RWPE1 (cell line): ENCODE results near the gene FOXP1.

Experiments used
- CTCF ChIA-PET: fragments of 350-600 bp; sonication (Branson Sonifier 250); formaldehyde crosslinking; extraction: SDS; loops from one replicate; lab custom pipeline; 2021; lab: Yijun Ruan, JAX
- POLR2A ChIA-PET: fragments of 400-600 bp; formaldehyde crosslinking; extraction: SDS; loops from one replicate; lab custom pipeline; 2020; ENCODE audit warnings: antibody characterized with exemption; ENCODE audit not compliant: low non-redundant PET; lab: Yijun Ruan, JAX
- DNase-seq: peaks from one replicate; pipeline ENCODE4 v3.0.0; 2012; ENCODE audit warnings: low spot score
- H3K27ac ChIP-seq: fragments of 450-650 bp; 2 replicates; pipeline ENCODE4 v1.5.1; 2017
- TF ChIP-seq, protein P1 (sequence below): fragments of 450-650 bp; conservative IDR thresholded peaks from 2 replicates; pipeline ENCODE4 v1.5.1; 2017; ENCODE audit warnings: low read depth, mild to moderate bottlenecking

FOXP1 gene

DNA sequence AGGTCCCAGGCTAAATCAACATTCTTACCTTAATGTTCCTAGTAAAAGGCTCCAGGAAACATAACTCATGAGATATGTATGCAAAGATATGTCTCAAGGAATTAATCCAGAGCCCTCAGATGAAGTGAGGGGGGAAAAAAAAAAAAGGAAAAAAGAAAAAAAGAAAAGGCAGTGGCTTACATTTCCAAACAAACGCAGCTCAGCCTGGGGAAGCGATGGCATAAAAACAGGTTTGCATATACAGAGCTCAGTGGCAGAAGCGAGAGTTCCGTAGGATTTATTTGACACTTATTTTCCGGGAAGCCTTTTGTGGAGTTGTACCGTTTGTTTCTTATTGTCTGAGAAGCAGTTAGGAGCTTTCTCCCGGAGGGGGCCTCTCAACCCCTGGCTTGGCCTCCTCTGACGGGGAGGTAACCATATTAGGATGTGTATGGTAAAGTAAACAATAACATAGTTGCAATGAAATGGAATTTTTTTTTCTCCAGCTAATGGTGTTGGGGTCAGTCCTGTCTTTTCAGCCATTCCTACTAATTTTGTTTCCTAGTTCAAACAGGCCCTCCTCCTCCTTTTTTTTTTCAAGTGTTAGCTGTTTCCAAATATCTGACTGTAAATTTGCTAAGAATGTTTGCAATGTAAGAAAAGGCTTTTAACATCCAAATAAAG, 338.6 kb downstream of the FOXP1 start:
- no peak overlapping the region for H3K27ac ChIP-seq
- ChIA-PET CTCF (no interaction called here), POLR2A (no interaction called here)
- no peak for DNase-seq
- TF ChIP-seq, protein P1, sequence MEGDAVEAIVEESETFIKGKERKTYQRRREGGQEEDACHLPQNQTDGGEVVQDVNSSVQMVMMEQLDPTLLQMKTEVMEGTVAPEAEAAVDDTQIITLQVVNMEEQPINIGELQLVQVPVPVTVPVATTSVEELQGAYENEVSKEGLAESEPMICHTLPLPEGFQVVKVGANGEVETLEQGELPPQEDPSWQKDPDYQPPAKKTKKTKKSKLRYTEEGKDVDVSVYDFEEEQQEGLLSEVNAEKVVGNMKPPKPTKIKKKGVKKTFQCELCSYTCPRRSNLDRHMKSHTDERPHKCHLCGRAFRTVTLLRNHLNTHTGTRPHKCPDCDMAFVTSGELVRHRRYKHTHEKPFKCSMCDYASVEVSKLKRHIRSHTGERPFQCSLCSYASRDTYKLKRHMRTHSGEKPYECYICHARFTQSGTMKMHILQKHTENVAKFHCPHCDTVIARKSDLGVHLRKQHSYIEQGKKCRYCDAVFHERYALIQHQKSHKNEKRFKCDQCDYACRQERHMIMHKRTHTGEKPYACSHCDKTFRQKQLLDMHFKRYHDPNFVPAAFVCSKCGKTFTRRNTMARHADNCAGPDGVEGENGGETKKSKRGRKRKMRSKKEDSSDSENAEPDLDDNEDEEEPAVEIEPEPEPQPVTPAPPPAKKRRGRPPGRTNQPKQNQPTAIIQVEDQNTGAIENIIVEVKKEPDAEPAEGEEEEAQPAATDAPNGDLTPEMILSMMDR: no peak

- ChIA-PET POLR2A (no interaction called here), CTCF (no interaction called here)
- no peak for DNase-seq
- no peak overlapping the region for H3K27ac ChIP-seq
- TF ChIP-seq, protein P1: no peak
These were observed 339.2 kb downstream of the FOXP1 start for GRCh38 chr3:71244153-71244825.

DNA sequence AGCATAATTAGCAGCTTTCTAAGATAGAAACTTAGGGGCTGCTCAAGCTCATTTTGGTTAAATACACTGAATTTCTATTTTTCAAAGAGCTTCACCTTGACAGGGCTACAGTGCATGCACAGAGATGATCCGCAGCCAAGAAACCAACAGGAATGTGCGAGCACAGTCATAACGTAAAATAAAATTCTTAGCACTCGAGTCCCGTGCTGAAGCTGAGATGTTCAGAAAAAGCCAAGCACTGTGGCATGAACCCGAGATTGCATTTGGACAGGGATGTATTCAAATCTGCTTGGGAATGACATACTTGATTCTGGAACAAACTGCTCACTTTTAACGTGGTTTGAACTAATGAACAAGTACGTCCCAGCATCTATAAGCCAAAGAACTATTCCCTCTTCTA, 340.3 kb downstream of the FOXP1 start:
- ChIA-PET CTCF (interaction anchor here (0.6 kb wide), 1 partner anchor 77 kb away, joined by 3 read pairs; no protein-coding TSS in a partner anchor), POLR2A (no interaction called here)
- DNase-seq: no peak
- H3K27ac ChIP-seq: no peak overlapping the region
- TF ChIP-seq, protein P1: no peak

DNA sequence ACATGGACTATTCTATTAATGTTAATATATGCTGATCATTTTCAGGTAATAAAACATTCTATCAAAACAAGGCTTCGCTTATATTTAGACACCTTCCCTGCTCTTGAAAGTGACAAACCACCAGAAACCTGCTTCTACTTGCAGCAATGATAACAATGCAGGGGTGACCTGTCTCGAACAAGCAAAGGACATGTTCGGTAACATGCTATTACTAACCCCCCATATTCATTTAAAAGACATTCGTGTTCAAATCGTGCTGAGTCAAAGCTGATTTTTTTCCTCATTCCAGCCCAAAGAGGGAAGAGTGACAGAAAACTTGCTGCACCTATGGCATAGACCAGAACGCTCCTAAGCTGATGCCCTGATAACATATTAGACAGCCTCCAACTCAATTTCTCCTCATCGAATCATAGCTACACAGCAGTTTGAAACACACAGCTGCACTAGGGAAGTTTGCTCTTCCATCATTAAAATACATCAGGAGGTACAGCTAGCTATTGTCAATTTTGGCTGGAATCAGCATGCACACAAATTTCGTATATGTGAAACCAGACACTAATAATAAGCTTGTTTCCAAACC, 341.5 kb downstream of the FOXP1 start:
- TF ChIP-seq, protein P1: no peak
- no peak overlapping the region for H3K27ac ChIP-seq
- POLR2A ChIA-PET: no interaction called here
- no peak for DNase-seq
- CTCF ChIA-PET: no interaction called here

- POLR2A ChIA-PET: no interaction called here
- CTCF ChIA-PET: no interaction called here
- TF ChIP-seq, protein P1: no peak
- DNase-seq: no peak
- no peak overlapping the region for H3K27ac ChIP-seq
These were observed 342.2 kb downstream of the FOXP1 start for GRCh38 chr3:71241246-71241901.

GRCh38 chr3:71240034-71240433, 343.5 kb downstream of the FOXP1 start:
- CTCF ChIA-PET: no interaction called here
- TF ChIP-seq, protein P1: no peak
- no peak for DNase-seq
- no peak overlapping the region for H3K27ac ChIP-seq
- POLR2A ChIA-PET: no interaction called here
